NCI-H446 (cell line): ENCODE data around the gene CYP2D6.
"Not testable (repeated sequence)": the region's sequence is repeated elsewhere in the genome, so short reads cannot be mapped to it uniquely, and the experiment has no call there.

ENCODE experiments used
- DNase-seq, 2 experiments: peaks; one replicate each; lab custom pipeline; 2025; lab: John Stamatoyannopoulos, UW

The CYP2D6 gene

GRCh38 chr22:42158456-42159132, 28.0 kb upstream of the CYP2D6 start:
- DNase-seq = no peak

DNA sequence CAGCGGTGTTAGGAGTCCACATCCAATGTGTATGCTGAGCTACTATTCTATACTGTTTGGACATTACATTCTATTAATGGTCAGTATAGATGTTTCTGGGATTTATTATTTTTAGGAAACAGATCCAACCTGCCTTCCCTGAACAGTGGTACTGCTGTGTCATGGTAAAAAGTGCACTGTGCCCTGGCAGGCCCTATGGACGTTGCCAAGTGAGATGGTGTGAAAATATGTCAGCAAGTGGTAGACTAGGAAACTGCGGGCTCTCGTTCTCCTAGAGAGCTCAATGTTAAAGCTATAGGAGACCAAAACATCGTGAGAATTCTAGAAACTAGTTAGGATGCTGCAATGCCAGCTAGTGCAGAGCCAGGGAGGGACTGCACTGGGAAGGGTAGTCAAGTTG, 26.0 kb upstream of the CYP2D6 start:
- DNase-seq = no peak

DNA sequence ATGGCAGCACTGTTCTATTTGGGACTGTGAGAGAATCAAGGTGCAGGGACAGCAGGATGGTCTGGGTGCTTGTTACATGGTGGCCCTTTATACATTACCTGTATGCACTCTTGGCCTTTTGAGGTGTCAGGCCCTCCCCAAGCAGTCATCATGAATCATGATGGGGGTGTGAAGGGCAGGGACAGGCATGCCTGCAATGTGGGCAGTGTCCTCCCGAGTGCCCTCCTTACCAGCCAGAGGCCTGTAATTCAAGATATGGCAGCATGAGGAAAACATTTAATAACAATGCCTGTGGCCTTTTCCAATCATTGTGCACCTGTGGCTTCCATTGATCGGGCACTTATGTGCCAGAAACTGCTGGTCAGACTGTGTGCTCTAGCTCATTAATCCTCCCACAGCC, 25.5 kb upstream of the CYP2D6 start:
- DNase-seq = no peak

GRCh38 chr22:42155053-42155543, 24.5 kb upstream of the CYP2D6 start:
- no peak for DNase-seq

DNA sequence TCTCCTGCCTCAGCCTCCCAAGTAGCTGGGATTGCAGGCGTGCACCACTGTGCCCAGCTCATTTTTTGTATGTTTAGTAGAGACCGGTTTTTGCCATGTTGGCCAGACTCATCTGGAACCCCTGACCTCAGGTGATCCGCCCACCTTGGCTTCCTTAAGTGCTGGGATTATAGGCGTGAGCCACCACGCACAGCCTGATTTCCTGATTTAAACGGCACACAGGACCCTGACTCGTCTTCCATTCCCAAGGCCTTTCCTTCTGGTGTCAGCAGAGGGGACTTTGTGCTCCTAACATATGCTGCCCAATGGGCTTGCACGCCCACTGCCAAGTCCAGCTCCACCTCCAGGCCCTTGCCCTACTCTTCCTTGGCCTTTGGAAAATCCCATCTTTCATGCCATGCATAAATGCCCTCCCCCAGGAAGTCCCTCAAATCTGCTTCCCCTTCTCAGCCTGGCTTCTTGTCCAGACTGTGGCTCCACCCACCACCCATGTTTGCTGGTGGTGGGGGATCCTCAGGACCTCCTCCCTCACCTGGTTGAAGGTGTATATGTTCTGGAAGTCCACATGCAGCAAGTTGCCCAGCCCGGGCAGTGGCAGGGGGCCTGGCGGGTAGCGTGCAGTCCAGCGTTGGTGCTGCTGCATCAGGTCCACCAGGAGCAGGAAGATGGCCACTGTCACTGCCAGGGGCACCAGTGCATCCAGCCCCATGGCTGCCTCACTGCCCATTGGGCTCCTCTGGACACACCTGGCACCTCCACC, 23.9 kb upstream of the CYP2D6 start:
- DNase-seq = no peak

DNA sequence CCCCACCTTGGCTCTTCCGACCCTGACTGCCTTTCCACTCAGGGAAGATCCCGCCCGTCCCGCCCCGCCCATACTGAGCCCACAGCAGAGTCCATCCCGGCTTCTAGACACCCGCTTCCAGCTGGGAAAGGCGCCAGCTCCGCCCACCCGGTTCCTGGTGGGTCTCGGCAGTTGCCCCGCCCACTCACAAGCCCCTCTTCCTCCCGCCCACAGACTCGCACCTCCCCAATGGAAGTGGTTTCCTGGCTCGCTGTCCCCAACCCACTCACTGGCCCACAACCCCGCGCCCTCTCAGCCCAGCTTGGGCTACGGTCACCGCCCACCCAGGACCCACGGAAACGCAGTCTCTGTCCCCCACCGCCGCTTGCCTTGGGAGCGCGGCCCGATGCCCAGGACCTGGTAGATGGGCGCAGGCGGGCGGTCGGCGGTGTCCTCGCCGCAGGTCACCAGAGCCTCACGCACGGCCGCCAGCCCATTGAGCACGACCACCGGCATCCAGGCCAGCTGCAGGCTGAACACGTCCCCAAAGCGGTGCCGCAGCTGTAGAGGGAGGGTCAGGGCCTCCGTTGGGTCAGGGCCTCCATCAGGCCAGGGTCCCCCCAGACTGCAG, 22.2 kb upstream of the CYP2D6 start:
- DNase-seq = no peak

DNA sequence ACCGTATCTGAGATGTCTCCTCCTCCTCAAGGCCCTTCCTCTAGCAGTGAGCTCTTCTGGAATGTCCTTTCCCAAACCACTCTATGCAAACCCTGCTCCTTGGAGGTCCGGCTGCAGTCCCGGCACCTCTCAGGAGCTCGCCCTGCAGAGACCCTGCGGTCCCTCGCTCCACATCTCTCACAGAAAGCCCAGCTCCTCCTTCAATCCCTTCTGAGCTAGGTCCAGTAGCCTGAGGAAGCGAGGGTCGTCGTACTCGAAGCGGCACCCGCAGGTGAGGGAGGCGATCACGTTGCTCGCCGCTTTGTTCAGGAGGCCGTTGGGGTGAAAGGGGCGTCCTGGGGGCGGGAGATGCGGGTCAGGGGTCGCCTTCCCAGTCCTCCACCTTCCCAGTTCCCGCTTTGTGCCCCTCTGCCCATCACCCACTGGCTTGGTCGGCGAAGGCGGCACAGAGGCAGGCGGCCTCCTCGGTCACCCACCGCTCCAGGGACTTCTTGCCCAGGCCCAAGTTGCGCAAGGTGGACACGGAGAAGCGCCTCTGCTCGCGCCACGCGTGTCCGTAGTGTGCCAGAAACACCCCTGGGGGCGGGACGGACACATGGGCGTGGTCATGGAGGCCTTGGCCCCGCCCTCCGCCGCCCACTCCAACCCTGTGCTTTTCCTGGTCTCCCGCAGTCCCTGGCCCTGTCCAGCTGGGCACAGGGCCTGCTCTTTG, 21.5 kb upstream of the CYP2D6 start:
- no peak for DNase-seq

DNA sequence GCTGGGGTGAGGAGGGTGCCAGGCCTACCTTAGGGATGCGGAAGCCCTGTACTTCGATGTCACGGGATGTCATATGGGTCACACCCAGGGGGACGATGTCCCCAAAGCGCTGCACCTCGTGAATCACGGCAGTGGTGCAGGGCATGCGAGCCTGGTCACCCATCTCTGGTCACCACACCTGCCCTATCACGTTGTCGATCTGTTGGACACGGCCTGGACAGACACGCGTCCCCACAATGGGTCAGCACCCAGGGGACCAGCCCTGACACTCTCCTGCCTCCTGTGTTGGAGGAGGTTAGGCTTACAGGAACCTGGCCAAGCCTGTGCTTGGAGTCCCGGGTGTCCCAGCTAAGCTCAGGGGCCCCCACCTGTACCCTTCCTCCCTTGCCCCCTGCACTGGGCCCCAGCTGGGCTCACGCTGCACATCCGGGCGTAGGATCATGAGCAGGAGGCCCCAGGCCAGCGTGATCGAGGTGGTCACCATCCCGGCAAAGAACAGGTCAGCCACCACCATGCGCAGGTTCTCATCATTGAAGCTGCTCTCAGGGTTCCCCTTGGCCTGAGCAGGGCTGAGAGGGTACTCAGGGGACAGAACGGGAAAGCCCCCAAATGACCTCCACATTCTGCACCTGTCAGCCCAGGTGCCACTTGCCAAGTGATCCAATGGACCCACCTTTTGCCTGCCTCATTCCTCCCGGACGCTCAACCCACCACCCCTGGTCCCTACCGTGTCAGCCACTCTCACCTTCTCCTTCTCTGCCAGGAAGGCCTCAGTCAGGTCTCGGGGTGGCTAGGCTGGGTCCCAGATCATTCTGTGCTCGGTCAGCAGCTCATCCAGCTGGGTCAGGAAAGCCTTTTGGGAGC, 20.3 kb upstream of the CYP2D6 start:
- no peak for DNase-seq

- not testable (repeated sequence) for DNase-seq
Measured at GRCh38 chr22:42149798-42150197, 19.2 kb upstream of the CYP2D6 start.

DNA sequence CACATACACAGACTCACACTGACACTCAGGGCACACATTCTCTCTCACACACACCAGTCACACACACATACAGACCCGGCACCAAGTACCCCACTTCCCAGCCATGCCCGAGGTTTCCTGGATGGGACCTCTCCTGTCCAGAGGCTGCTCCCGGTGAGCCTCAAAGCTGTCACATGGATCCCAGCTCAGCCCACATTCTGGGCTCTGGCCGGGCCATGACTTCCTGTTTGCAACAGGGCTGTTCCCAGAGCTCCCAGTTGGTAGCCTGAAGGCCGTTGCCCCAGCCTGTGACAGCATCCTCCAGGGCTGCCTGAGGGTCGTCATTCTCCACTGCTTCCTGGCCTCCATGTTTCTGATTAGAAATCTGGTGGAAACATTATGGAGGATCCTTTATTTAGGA, 14.6 kb upstream of the CYP2D6 start:
- no peak for DNase-seq

- not testable (repeated sequence) for DNase-seq
Measured at GRCh38 chr22:42143859-42144822, 13.5 kb upstream of the CYP2D6 start.

GRCh38 chr22:42142771-42143461, 12.3 kb upstream of the CYP2D6 start:
- no peak for DNase-seq

GRCh38 chr22:42141307-42142057, 10.9 kb upstream of the CYP2D6 start:
- DNase-seq = not testable (repeated sequence)

DNA sequence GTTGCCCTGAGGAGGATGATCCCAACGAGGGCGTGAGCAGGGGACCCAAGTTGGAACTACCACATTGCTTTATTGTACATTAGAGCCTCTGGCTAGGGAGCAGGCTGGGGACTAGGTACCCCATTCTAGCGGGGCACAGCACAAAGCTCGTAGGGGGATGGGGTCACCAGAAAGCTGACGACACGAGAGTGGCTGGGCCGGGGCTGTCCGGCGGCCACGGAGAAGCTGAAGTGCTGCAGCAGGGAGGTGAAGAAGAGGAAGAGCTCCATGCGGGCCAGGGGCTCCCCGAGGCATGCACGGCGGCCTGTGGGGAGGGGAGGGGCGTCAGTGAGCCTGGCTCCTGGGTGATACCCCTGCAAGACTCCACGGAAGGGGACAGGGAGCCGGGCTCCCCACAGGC, 9.5 kb upstream of the CYP2D6 start:
- DNase-seq = not testable (repeated sequence)

DNA sequence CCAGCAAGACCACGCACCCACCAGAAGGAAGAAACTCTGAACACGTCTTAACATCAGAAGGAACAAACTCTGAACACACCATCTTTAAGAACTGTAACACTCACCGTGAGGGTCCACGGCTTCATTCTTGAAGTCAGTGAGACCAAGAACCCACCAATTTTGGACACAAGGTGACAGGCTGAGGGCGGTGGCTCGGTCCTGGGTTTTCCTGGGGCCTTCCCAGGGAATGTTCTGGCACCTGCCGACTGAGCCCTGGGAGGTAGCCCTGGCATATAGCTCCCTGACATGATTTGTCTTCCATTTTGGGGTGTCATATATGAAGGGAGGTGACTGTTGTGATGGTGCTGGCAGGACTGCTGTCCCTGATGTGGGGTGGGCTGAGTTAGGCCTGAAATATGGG, 8.9 kb upstream of the CYP2D6 start:
- not testable (repeated sequence) for DNase-seq

DNA sequence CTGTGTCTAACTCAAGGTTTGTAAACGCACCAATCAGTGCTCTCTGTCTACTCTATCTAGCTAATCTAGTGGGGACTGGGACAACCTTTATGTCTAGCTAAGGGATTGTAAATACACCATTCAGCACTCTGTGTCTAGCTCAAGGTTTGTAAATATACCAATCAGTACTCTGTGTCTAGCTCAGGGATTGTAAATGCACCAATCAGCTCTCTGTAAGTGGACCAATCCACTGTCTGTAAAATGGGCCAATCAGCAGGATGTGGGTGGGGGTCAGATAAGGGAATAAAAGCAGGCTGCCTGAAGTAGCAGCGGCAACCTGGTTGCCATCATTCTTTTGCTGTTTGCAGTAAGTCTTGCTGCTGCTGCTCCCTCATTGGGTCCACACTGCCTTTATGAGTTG, 8.4 kb upstream of the CYP2D6 start:
- DNase-seq = no peak

- DNase-seq = no peak
Measured at GRCh38 chr22:42138122-42138770, 7.6 kb upstream of the CYP2D6 start.

- not testable (repeated sequence) for DNase-seq
Measured at GRCh38 chr22:42135688-42136087, 5.1 kb upstream of the CYP2D6 start.
